ENCODE measurements around the gene TRPV6.

Gene TRPV6

DNA sequence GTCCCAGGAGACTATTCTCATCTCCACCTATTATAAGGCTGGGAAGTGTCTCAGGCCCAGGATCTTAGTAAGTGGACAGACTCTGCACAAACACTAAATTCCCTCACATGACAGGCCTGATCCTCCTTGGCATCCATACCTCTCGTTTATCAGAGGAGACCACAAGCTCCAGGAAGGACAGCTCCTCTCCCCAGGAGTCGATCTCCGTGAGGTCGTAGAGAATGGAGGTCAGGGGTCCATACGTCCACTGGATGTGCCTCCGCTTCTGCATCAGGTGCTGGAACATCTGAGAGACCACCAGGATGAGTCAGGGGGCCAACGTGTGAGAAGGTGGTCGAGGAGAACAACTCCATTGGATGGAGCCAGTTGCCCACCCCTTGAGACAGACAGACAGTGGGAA lies 42.4 kb upstream of the TRPV6 start:
- H3K27ac ChIP-seq, result no peak overlapping the region
- TF ChIP-seq ZFX (IDR thresholded peaks at IDR 0.05; ENCODE audit: borderline replicate concordance), result no peak
- TF ChIP-seq, protein P1, sequence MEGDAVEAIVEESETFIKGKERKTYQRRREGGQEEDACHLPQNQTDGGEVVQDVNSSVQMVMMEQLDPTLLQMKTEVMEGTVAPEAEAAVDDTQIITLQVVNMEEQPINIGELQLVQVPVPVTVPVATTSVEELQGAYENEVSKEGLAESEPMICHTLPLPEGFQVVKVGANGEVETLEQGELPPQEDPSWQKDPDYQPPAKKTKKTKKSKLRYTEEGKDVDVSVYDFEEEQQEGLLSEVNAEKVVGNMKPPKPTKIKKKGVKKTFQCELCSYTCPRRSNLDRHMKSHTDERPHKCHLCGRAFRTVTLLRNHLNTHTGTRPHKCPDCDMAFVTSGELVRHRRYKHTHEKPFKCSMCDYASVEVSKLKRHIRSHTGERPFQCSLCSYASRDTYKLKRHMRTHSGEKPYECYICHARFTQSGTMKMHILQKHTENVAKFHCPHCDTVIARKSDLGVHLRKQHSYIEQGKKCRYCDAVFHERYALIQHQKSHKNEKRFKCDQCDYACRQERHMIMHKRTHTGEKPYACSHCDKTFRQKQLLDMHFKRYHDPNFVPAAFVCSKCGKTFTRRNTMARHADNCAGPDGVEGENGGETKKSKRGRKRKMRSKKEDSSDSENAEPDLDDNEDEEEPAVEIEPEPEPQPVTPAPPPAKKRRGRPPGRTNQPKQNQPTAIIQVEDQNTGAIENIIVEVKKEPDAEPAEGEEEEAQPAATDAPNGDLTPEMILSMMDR (IDR thresholded peaks at IDR 0.05), result no peak

DNA sequence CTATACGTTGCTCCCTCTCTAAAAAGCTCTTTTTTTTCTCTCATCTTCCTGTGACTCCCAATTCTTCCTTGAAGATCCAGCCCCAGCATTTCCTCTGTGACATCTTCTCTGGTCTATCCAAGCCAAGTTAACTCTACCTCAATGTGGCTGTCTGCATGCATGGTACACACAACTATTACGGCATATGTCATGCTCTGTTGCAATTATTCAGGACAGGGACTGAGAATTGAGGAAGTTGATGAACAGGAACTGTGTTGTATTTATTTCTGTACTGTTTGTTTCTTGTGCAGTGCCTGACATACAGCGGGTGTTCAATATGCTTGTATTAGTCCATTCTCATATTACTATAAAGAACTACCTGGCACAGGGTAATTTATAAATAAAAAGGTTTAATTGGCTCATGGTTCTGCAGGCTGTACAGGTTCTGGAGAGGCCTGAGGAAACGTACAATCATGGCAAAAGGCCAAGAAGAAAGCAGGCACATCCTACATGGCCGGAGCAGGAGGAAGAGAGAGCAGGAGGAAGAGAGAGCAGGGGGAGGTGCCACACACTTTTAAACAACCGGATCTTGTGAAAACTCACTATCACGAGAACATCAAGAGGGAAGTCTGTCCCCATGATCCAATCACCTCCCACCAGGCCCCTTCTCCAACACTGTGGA lies 41.7 kb upstream of the TRPV6 start:
- TF ChIP-seq, protein P1 (IDR thresholded peaks at IDR 0.05), result no peak
- no peak for TF ChIP-seq ZFX (IDR thresholded peaks at IDR 0.05; ENCODE audit: borderline replicate concordance)
- H3K27ac ChIP-seq, result no peak overlapping the region

DNA sequence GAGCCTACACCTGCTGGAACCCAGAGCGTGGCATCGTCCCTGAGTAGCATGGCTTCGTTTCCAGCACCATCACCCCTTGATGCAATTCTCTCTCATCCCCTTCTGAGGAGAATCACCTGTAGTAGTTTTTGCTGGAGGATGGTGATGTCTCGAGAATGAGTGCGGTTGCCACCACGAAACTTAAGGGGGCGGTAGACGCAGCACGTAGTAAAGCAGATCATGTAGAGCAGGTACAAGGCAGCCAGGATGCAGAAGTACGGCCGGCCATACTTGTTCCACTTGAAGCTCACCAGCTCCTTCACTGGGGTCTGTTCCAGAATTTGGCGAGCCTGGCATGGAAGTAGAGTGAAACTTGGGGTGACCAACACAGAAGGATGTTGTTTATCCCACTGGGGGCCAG lies 39.9 kb upstream of the TRPV6 start:
- TF ChIP-seq, protein P1 (IDR thresholded peaks at IDR 0.05), result peak; percentile 42
- TF ChIP-seq ZFX (IDR thresholded peaks at IDR 0.05; ENCODE audit: borderline replicate concordance), result no peak
- no peak overlapping the region for H3K27ac ChIP-seq

DNA sequence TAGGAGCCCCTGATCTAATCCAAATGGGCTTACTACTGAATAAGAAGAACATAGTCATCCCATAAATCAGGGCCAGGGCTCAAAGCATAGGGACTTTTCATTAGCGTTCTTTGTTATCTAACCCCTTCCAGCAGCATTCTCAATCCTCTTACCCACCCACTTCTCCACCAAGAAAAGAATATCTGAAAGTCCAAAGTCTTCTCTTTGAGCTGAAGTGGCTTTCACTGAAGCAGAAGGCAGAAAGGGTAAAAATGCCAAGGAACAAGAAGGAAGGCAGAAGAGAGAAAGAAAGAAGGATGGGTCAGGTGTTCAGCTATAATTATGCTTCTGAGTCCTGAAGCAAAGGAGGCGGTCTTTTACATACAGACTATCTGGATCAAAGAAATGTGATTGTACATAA lies 37.8 kb upstream of the TRPV6 start:
- TF ChIP-seq, protein P1 (IDR thresholded peaks at IDR 0.05), result no peak
- TF ChIP-seq ZFX (IDR thresholded peaks at IDR 0.05; ENCODE audit: borderline replicate concordance), result no peak
- H3K27ac ChIP-seq, result no peak overlapping the region

DNA sequence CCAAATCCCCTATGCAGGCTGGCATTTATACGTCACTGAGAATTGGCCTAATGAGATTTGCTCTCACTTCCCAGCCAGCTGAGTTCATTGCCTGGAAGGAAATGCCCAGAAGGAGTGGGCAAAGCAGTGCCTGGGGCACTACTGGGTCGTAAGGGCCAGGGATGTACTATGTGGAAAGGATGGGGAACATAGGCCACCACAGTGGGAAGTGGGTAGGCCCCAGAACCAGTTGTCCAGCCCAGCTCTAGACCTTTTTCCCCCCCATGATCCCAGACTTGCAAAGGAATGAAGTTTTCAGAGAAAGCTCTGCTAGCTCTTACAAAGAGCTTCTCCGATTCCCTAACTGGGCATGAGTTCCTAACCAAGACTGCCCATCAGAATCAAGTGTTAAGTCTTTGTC lies 34.1 kb upstream of the TRPV6 start:
- TF ChIP-seq ZFX (IDR thresholded peaks at IDR 0.05; ENCODE audit: borderline replicate concordance), result no peak
- TF ChIP-seq, protein P1 (IDR thresholded peaks at IDR 0.05), result no peak

DNA sequence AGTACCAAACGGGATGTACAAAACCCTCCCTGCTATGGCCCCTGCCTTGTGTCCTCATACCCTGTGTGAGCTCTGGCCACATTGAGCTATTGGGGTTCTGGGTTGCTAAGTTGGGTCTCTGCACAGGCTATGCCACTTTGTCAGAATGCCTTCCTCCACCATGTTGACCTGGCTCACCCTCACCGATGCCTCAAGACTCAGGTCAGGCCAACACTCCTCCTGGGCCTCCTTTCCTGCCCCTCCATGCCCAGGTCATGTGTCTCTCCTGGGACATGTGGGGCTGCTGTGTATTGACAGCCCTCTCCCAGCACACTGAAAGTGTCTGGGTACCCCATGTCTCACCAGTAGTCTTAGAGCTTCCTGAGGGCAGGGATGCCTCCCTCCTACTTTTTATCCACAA lies 33.4 kb upstream of the TRPV6 start:
- no peak overlapping the region for H3K27ac ChIP-seq
- TF ChIP-seq ZFX (IDR thresholded peaks at IDR 0.05; ENCODE audit: borderline replicate concordance), result no peak
- TF ChIP-seq, protein P1 (IDR thresholded peaks at IDR 0.05), result no peak

More for the DNA sequence above, 34.1 kb upstream of the TRPV6 start:
- no peak overlapping the region for H3K27ac ChIP-seq

DNA sequence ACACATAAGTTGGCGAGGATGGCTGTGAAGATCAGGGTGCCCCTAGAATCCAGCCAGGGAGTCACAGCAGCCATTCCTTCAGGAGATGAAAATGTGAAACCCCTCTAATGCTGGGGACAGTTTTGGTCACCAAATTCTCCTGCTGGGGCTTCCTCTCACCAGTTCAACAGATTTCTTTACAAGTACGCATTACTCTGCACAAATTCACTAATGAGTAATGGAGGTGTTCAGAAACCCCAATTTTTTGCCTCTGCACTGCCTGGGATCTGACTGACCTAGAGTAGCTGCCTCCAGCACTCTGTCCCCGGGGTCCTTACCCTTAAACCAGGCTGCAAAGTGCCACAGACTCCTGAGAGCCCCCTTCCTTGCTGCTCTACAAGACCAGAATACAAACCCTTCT lies 31.9 kb upstream of the TRPV6 start:
- H3K27ac ChIP-seq, result no peak overlapping the region
- TF ChIP-seq, protein P1 (IDR thresholded peaks at IDR 0.05), result no peak
- TF ChIP-seq ZFX (IDR thresholded peaks at IDR 0.05; ENCODE audit: borderline replicate concordance), result no peak
